Astrocyte (in vitro differentiated cells and primary cell): ENCODE data around the gene COL6A3.

ENCODE experiments used
- EZH2 ChIP-seq: IDR thresholded peaks from 2 replicates; pipeline ENCODE4 v1.6.1; 2012; ENCODE audit warnings: mild to moderate bottlenecking, low read length, inconsistent platforms; ENCODE audit not compliant: insufficient read depth
- TF ChIP-seq, protein P1 (sequence below): IDR thresholded peaks from 2 replicates; pipeline ENCODE4 v1.5.1; 2011; ENCODE audit warnings: low read depth, mild to moderate bottlenecking, inconsistent platforms, low read length, moderate library complexity; ENCODE audit not compliant: insufficient read depth

DNA sequence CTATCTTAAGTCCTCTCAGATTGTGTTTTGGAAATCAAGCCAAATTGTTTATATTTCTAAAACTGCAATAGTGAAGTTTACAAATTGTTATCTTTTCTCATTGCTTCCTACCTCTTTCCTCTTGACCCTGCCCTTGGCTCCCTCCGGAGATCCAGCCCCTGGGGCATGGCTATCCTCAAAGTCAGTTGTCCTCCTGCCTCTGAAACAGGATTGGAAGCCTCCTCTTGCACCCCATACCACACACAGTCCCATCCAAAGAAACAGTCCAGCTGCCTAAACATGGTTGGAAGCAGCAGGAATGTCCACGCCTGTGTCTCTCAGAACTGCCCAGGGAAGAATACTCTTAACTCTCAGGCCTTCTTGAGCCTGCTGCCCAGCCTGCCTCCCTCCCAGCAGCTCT lies 30.1 kb upstream of the COL6A3 start:
- TF ChIP-seq, protein P1, sequence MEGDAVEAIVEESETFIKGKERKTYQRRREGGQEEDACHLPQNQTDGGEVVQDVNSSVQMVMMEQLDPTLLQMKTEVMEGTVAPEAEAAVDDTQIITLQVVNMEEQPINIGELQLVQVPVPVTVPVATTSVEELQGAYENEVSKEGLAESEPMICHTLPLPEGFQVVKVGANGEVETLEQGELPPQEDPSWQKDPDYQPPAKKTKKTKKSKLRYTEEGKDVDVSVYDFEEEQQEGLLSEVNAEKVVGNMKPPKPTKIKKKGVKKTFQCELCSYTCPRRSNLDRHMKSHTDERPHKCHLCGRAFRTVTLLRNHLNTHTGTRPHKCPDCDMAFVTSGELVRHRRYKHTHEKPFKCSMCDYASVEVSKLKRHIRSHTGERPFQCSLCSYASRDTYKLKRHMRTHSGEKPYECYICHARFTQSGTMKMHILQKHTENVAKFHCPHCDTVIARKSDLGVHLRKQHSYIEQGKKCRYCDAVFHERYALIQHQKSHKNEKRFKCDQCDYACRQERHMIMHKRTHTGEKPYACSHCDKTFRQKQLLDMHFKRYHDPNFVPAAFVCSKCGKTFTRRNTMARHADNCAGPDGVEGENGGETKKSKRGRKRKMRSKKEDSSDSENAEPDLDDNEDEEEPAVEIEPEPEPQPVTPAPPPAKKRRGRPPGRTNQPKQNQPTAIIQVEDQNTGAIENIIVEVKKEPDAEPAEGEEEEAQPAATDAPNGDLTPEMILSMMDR: no peak
- TF ChIP-seq EZH2: no peak
